Esophagus squamous epithelium (tissue), 5 donors: ENCODE data around the gene HTR1D. TPM values are rescaled to one million over a fixed set of nuclear protein-coding genes. Genes with fewer than 3 reads are reported as not detected.

Experiments
- DNase-seq: peaks from one replicate; lab custom pipeline; 2025; lab: John Stamatoyannopoulos, UW
- H3K27ac ChIP-seq, 4 donors: fragments of 200-600 bp; sonication (generic); one replicate each; pipeline ENCODE4 v1.5.1; 2016 to 2019; ENCODE audit warnings: mild to moderate bottlenecking in 1 of 4
- H3K27me3 ChIP-seq, 4 donors: fragments of 200-600 bp; sonication (generic); 1 replicate in 3 of 4; 2 replicates in 1 of 4; pipeline versions ENCODE4 v1.5.1 to v1.6.0; 2017 to 2021; ENCODE audit warnings: antibody characterized with exemption in 1 of 4
- H3K36me3 ChIP-seq, 3 donors: fragments of 200-600 bp; sonication (generic); one replicate each; pipeline ENCODE4 v1.5.1; 2016 to 2019
- H3K4me1 ChIP-seq, 3 donors: fragments of 200-600 bp; sonication (generic); one replicate each; pipeline ENCODE4 v1.5.1; 2017 to 2019
- H3K4me3 ChIP-seq, 4 donors: fragments of 200-600 bp; sonication (generic); 1 replicate in 3 of 4; 2 replicates in 1 of 4; pipeline ENCODE4 v1.5.1; 2016 to 2019; ENCODE audit warnings: mild to moderate bottlenecking in 2 of 4, moderate library complexity in 1 of 4
- H3K9me3 ChIP-seq, 3 donors: fragments of 200-600 bp; sonication (generic); one replicate each; pipeline ENCODE4 v1.5.1; 2016 to 2019
- CTCF ChIP-seq, 6 experiments: fragments of 450-650 bp in 4 of 6; fragments of 200-600 bp in 2 of 6; sonication (generic) in 2 of 6; IDR thresholded peaks; one replicate each; pipeline ENCODE4 v1.5.1; 2016 to 2019; ENCODE audit warnings: antibody characterized with exemption in 6 of 6, mild to moderate bottlenecking in 4 of 6, moderate library complexity in 4 of 6
- POLR2A ChIP-seq, 4 donors: fragments of 450-650 bp; IDR thresholded peaks; one replicate each; pipeline ENCODE4 v1.6.1; 2017; ENCODE audit warnings: antibody characterized with exemption in 4 of 4, mild to moderate bottlenecking in 4 of 4, moderate library complexity in 3 of 4
- WGBS, 2 donors: methylation state at CpG; one replicate each; pipeline ENCODE4 v1.1.5; 2018; 5-methylcytosine and 5-hydroxymethylcytosine counted together
- intact Hi-C: fragments of 100-400 bp; cut with DNase I; formaldehyde crosslinking; loops from one replicate; pipeline ENCODE4 v1.15.0; 2022
- total RNA-seq, 4 donors: library from RNA; depleted of rRNA; stranded (reverse); fragments of >200 nt; gene quantifications; one replicate each; pipeline ENCODE4 v1.1.0, GENCODE V29; 2016
- donor health status: DM: yes; HTN: yes; CAD: no.

HTR1D gene
- total RNA-seq, 4 donors from 2014 or later, result not detected

GRCh38 chr1:23178950-23179349, 38.4 kb downstream of the HTR1D start:
- H3K27ac ChIP-seq, result peak overlapping the region in 2 of 4 donors; percentile 75 to 89
- DNase-seq, result no peak
- WGBS, 2 donors, result 51 to 59% methylated on average over 5 to 6 of the region's 6 CpGs

GRCh38 chr1:23178414-23178813, 38.9 kb downstream of the HTR1D start:
- Histone ChIP-seq H3K9me3 (no peaks in the 10 kb centered on the region), H3K36me3 (no peaks in the 10 kb centered on the region), H3K4me3 (peak overlapping the region in 1 of 4 donors; percentile 77), H3K4me1 (peaks cover 0 to 23% (median 5%) of the 10 kb centered on the region in 3 donors), H3K27ac (peak overlapping the region; percentile 75 to 92 (median 82)), H3K27me3 (no peaks in the 10 kb centered on the region)
- TF ChIP-seq POLR2A (IDR thresholded peaks at IDR 0.05) (no peak), CTCF (IDR thresholded peaks at IDR 0.05) (no peak)
- intact Hi-C loops, result no loop called here
- WGBS, 2 donors, result 73 to 78% methylated on average over 6 of the region's 6 CpGs
- DNase-seq, result no peak

More at GRCh38 chr1:23178950-23179349, 38.4 kb downstream of the HTR1D start:
- intact Hi-C loops, result no loop called here
- H3K36me3 ChIP-seq, result no peaks in the 10 kb centered on the region
- no peak overlapping the region for H3K4me3 ChIP-seq
- no peaks in the 10 kb centered on the region for H3K27me3 ChIP-seq
- peak in 4 of 6 experiments; percentile 23 to 48 (median 32) for TF ChIP-seq CTCF (IDR thresholded peaks at IDR 0.05)
- no peak for TF ChIP-seq POLR2A (IDR thresholded peaks at IDR 0.05)
- peaks cover 0 to 23% (median 5%) of the 10 kb centered on the region in 3 donors for H3K4me1 ChIP-seq
- H3K9me3 ChIP-seq, result no peaks in the 10 kb centered on the region

- WGBS, 2 donors, result 0 to 2% methylated on average over 4 to 28 of the region's 62 CpGs
These were observed 39.6 kb downstream of the HTR1D start for GRCh38 chr1:23177438-23178380.

GRCh38 chr1:23177031-23177430, 40.3 kb downstream of the HTR1D start:
- Histone ChIP-seq H3K4me3 (peak overlapping the region; percentile 40 to 77 (median 54)), H3K27me3 (no peaks in the 10 kb centered on the region), H3K27ac (peak overlapping the region; percentile 75 to 92 (median 82)), H3K9me3 (no peaks in the 10 kb centered on the region), H3K4me1 (peaks cover 0 to 24% (median 5%) of the 10 kb centered on the region in 3 donors), H3K36me3 (no peaks in the 10 kb centered on the region)
- intact Hi-C loops, result no loop called here
- WGBS, 2 donors, result 38 to 57% methylated on average over 4 to 6 of the region's 10 CpGs
- no peak for TF ChIP-seq CTCF (IDR thresholded peaks at IDR 0.05)
- TF ChIP-seq POLR2A (IDR thresholded peaks at IDR 0.05), result no peak
- no peak for DNase-seq

More at GRCh38 chr1:23177438-23178380, 39.6 kb downstream of the HTR1D start:
- Histone ChIP-seq H3K4me3 (peak overlapping the region; percentile 40 to 77 (median 54)), H3K27me3 (no peaks in the 10 kb centered on the region), H3K36me3 (no peaks in the 10 kb centered on the region), H3K9me3 (no peaks in the 10 kb centered on the region), H3K27ac (peak overlapping the region; percentile 75 to 92 (median 82)), H3K4me1 (peaks cover 0 to 23% (median 5%) of the 10 kb centered on the region in 3 donors)
- intact Hi-C loops, result no loop called here
- peak; percentile 9 for DNase-seq
- peak in 2 of 4 donors; percentile 28 to 43 for TF ChIP-seq POLR2A (IDR thresholded peaks at IDR 0.05)
- TF ChIP-seq CTCF (IDR thresholded peaks at IDR 0.05), result peak in 3 of 6 experiments; percentile 41 to 50 (median 47)
